Body of pancreas (tissue), 4 donors: ENCODE measurements around the gene TCOF1.

Experiments used
- POLR2A ChIP-seq, 3 donors: fragments of 450-650 bp; IDR thresholded peaks; one replicate each; pipeline ENCODE4 v1.6.1; 2016; ENCODE audit warnings: antibody characterized with exemption in 3 of 3, mild to moderate bottlenecking in 2 of 3
- TF ChIP-seq, protein P1 (sequence below), 7 experiments: fragments of 450-650 bp in 4 of 7; fragments of 200-600 bp in 3 of 7; sonication (generic) in 3 of 7; IDR thresholded peaks; one replicate each; pipeline ENCODE4 v1.5.1; 2016 to 2019; ENCODE audit warnings: antibody characterized with exemption in 7 of 7

DNA sequence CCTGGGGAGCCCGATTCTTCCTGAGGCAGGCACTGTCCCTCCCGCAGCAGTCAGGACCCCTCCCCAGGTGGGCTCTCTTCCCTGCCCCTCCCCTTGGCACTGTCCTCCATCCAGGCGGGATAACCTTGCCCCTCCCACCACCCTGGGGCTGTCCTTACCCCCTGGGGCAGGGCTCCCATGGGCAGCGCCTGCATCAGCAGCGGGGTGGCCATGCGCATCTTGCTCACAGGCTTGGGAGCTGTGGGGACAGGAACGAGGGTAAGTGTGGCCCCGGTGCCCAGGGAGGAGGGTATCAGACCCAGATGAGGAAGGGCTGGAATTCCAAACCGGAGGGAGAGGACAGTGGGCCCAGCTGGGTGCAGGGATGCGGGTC, 49.2 kb downstream of the TCOF1 start:
- TF ChIP-seq, protein P1, sequence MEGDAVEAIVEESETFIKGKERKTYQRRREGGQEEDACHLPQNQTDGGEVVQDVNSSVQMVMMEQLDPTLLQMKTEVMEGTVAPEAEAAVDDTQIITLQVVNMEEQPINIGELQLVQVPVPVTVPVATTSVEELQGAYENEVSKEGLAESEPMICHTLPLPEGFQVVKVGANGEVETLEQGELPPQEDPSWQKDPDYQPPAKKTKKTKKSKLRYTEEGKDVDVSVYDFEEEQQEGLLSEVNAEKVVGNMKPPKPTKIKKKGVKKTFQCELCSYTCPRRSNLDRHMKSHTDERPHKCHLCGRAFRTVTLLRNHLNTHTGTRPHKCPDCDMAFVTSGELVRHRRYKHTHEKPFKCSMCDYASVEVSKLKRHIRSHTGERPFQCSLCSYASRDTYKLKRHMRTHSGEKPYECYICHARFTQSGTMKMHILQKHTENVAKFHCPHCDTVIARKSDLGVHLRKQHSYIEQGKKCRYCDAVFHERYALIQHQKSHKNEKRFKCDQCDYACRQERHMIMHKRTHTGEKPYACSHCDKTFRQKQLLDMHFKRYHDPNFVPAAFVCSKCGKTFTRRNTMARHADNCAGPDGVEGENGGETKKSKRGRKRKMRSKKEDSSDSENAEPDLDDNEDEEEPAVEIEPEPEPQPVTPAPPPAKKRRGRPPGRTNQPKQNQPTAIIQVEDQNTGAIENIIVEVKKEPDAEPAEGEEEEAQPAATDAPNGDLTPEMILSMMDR (IDR thresholded peaks at IDR 0.05), result no peak
- no peak for TF ChIP-seq POLR2A (IDR thresholded peaks at IDR 0.05)
